ENCODE data around the gene PLEKHG7.

DNA sequence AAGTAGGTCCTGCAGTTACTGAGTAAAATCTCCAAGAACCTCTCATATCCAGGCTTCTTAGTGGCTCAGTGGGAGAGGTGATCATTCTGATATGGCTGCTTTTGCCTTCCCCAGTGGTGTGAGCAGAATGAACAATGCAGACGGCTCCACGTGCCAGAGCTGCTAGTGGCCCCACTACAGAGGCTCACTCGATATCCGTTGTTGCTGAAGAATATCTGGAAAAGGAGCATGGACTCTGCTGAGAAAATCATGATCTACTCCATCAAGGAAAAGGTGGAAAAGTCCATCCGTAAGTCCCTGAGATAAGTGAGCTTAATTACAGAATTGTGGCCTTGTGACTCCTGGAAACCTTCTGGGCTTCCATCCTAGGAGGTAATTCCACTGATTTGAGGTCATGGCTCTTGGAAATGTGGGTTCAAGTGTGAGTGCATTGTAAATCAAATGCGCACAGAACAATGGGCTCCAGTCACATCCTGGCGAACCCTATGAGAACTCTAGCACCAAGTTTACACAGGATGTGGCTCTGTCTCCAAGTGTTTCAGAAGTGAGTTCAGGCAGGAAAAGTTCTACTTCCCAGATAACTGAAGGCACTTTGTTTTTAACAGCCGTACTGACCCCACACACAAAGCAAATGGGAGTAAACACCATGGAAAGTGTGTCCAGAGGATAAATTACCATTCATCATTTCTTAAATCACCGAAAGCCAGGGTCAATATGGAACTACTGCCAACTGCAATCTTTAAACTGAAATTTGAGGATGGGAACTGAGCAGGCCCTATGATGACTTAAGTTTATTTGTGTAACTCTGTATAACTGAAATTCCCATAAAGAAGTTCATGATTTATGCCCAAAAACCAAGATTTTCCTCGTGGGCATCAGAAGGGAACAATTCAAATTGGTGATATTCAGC lies 51.4 kb downstream of the PLEKHG7 start:
- TF ChIP-seq, protein P1, sequence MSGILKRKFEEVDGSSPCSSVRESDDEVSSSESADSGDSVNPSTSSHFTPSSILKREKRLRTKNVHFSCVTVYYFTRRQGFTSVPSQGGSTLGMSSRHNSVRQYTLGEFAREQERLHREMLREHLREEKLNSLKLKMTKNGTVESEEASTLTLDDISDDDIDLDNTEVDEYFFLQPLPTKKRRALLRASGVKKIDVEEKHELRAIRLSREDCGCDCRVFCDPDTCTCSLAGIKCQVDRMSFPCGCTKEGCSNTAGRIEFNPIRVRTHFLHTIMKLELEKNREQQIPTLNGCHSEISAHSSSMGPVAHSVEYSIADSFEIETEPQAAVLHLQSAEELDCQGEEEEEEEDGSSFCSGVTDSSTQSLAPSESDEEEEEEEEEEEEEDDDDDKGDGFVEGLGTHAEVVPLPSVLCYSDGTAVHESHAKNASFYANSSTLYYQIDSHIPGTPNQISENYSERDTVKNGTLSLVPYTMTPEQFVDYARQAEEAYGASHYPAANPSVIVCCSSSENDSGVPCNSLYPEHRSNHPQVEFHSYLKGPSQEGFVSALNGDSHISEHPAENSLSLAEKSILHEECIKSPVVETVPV (CRISPR knock-in tag; IDR thresholded peaks at IDR 0.05), result no peak
- TF ChIP-seq, protein P2, sequence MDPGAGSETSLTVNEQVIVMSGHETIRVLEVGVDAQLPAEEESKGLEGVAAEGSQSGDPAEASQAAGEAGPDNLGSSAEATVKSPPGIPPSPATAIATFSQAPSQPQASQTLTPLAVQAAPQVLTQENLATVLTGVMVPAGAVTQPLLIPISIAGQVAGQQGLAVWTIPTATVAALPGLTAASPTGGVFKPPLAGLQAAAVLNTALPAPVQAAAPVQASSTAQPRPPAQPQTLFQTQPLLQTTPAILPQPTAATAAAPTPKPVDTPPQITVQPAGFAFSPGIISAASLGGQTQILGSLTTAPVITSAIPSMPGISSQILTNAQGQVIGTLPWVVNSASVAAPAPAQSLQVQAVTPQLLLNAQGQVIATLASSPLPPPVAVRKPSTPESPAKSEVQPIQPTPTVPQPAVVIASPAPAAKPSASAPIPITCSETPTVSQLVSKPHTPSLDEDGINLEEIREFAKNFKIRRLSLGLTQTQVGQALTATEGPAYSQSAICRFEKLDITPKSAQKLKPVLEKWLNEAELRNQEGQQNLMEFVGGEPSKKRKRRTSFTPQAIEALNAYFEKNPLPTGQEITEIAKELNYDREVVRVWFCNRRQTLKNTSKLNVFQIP (CRISPR knock-in tag; IDR thresholded peaks at IDR 0.05; ENCODE audit: borderline replicate concordance, low read depth), result no peak
- TF ChIP-seq, protein P3, sequence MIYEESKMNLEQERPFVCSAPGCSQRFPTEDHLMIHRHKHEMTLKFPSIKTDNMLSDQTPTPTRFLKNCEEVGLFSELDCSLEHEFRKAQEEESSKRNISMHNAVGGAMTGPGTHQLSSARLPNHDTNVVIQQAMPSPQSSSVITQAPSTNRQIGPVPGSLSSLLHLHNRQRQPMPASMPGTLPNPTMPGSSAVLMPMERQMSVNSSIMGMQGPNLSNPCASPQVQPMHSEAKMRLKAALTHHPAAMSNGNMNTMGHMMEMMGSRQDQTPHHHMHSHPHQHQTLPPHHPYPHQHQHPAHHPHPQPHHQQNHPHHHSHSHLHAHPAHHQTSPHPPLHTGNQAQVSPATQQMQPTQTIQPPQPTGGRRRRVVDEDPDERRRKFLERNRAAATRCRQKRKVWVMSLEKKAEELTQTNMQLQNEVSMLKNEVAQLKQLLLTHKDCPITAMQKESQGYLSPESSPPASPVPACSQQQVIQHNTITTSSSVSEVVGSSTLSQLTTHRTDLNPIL (CRISPR knock-in tag; IDR thresholded peaks at IDR 0.05; ENCODE audit: low read depth), result no peak
- TF ChIP-seq ZNF8 (CRISPR knock-in tag; IDR thresholded peaks at IDR 0.05) (no peak), ARNTL (CRISPR knock-in tag; IDR thresholded peaks at IDR 0.05; ENCODE audit: borderline replicate concordance, low read depth) (no peak)
- TF ChIP-seq, protein P4, sequence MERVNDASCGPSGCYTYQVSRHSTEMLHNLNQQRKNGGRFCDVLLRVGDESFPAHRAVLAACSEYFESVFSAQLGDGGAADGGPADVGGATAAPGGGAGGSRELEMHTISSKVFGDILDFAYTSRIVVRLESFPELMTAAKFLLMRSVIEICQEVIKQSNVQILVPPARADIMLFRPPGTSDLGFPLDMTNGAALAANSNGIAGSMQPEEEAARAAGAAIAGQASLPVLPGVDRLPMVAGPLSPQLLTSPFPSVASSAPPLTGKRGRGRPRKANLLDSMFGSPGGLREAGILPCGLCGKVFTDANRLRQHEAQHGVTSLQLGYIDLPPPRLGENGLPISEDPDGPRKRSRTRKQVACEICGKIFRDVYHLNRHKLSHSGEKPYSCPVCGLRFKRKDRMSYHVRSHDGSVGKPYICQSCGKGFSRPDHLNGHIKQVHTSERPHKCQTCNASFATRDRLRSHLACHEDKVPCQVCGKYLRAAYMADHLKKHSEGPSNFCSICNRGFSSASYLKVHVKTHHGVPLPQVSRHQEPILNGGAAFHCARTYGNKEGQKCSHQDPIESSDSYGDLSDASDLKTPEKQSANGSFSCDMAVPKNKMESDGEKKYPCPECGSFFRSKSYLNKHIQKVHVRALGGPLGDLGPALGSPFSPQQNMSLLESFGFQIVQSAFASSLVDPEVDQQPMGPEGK (CRISPR knock-in tag; IDR thresholded peaks at IDR 0.05; ENCODE audit: borderline replicate concordance), result no peak
